HepG2 (cell line): Measurements from ENCODE around the gene CEP120. TPM values are rescaled to one million over a fixed set of nuclear protein-coding genes. Genes with fewer than 3 reads are reported as not detected.
"Not testable (repeated sequence)": the region's sequence is repeated elsewhere in the genome, so short reads cannot be mapped to it uniquely, and the experiment has no call there.

Experiments
- ATAC-seq: fragments of 200-7000 bp; cut with Tn5 transposase; 3 replicates; pipeline ENCODE4 v1.9.1; 2020; ENCODE audit warnings: mild to moderate bottlenecking, moderate library complexity
- BruUV-seq: library from RNA; stranded (reverse); fragments of 400-500 nt; replicated peaks from 2 replicates; lab custom pipeline; 2021; lab: Mats Ljungman, UMichigan
- CTCF ChIA-PET: fragments of 300-600 bp; formaldehyde crosslinking; extraction: SDS; loops from one replicate; lab custom pipeline; 2021; ENCODE audit warnings: low total read pairs, inconsistent platforms, low intra/inter-chr PET ratio; lab: Yijun Ruan, JAX
- POLR2A ChIA-PET: fragments of 350-600 bp; sonication (Branson Sonifier 250); formaldehyde crosslinking; loops from one replicate; lab custom pipeline; 2020; ENCODE audit warnings: antibody characterized with exemption, inconsistent platforms; lab: Yijun Ruan, JAX
- DNase-seq: peaks from one replicate; pipeline ENCODE4 v3.0.0-alpha.2; 2015; ENCODE audit warnings: low spot score
- FAIRE-seq: peaks from 3 replicates; lab custom pipeline; 2011; peaks lifted over from hg19 to GRCh38; lab: Jason Lieb, UNC
- H2AFZ ChIP-seq: one replicate; pipeline ENCODE4 v1.6.1; 2011; ENCODE audit warnings: low read length, inconsistent platforms
- H3K27ac ChIP-seq: fragments of 300-600 bp; 3 replicates; pipeline ENCODE4 v1.8.0; 2011; ENCODE audit warnings: mixed run types, mild to moderate bottlenecking, mixed read lengths, low read length, inconsistent platforms; ENCODE audit not compliant: insufficient read depth; ENCODE audit errors: extremely low read length
- H3K27me3 ChIP-seq, 2 experiments: fragments of 200-600 bp in 1 of 2; 2 replicates in 1 of 2; 3 replicates in 1 of 2; pipeline versions ENCODE4 v1.6.0 to v1.8.0; 2011; ENCODE audit warnings: low read length in 2 of 2, mild to moderate bottlenecking in 2 of 2, moderate library complexity in 2 of 2, inconsistent platforms in 1 of 2; ENCODE audit not compliant: insufficient read depth in 2 of 2, control insufficient read depth in 1 of 2
- H3K36me3 ChIP-seq, 2 experiments: fragments of 200-600 bp in 1 of 2; replicated peaks in 1 of 2; 2 replicates in 1 of 2; 3 replicates in 1 of 2; pipeline versions ENCODE4 v1.5.1 to v1.8.0; 2011; ENCODE audit warnings: low read length in 2 of 2, inconsistent platforms in 1 of 2; ENCODE audit not compliant: insufficient read depth in 2 of 2, control insufficient read depth in 1 of 2
- H3K4me1 ChIP-seq: 2 replicates; pipeline ENCODE4 v1.5.1; 2012; ENCODE audit warnings: low read length, inconsistent platforms; ENCODE audit not compliant: insufficient read depth
- H3K4me2 ChIP-seq: 2 replicates; pipeline ENCODE4 v1.6.0; 2011; ENCODE audit warnings: low read depth, low read length, inconsistent platforms
- H3K4me3 ChIP-seq, 3 experiments: fragments of 200-600 bp in 1 of 3; sonication (generic), shearing (Covaris generic) in 1 of 3; replicated peaks in 1 of 3; 2 replicates each; pipeline ENCODE4 v1.5.1; 2011 to 2016; ENCODE audit warnings: low read length in 3 of 3, inconsistent platforms in 2 of 3, low read depth in 2 of 3, mild to moderate bottlenecking in 2 of 3, control low read depth in 1 of 3, mixed read lengths in 1 of 3; ENCODE audit not compliant: insufficient read depth in 1 of 3
- H3K79me2 ChIP-seq: one replicate; pipeline ENCODE4 v1.6.1; 2011; ENCODE audit warnings: low read length, inconsistent platforms; ENCODE audit not compliant: insufficient read depth
- H3K9ac ChIP-seq: 2 replicates; pipeline ENCODE4 v1.6.0; 2011; ENCODE audit warnings: mild to moderate bottlenecking, low read depth, low read length, inconsistent platforms; ENCODE audit not compliant: insufficient read depth
- H3K9me3 ChIP-seq: 2 replicates; pipeline ENCODE4 v1.5.1; 2012; ENCODE audit warnings: mild to moderate bottlenecking, low read length
- H4K20me1 ChIP-seq: 2 replicates; pipeline ENCODE4 v1.6.0; 2011; ENCODE audit warnings: inconsistent platforms, mild to moderate bottlenecking, low read length, moderate library complexity; ENCODE audit not compliant: insufficient read depth
- MLXIP ChIP-seq: sonication (generic); formaldehyde crosslinking; IDR thresholded peaks from 2 replicates; pipeline ENCODE4 v1.9.0; 2021; ENCODE audit warnings: missing genetic modification reagents, borderline replicate concordance
- WIZ ChIP-seq: sonication (generic); formaldehyde crosslinking; IDR thresholded peaks from 2 replicates; pipeline ENCODE4 v1.5.1; 2020; ENCODE audit warnings: mild to moderate bottlenecking, missing genetic modification reagents
- ZNF232 ChIP-seq: sonication (generic); formaldehyde crosslinking; IDR thresholded peaks from 2 replicates; pipeline ENCODE4 v1.4.0; 2020; ENCODE audit warnings: missing genetic modification reagents, borderline replicate concordance
- ZNF260 ChIP-seq: sonication (generic); formaldehyde crosslinking; IDR thresholded peaks from 2 replicates; pipeline ENCODE4 v1.4.0; 2020; ENCODE audit warnings: missing genetic modification reagents, low read depth, mild to moderate bottlenecking, borderline replicate concordance
- ZNF382 ChIP-seq: sonication (generic); formaldehyde crosslinking; IDR thresholded peaks from 2 replicates; pipeline ENCODE4 v1.5.0; 2020; ENCODE audit warnings: missing genetic modification reagents, mild to moderate bottlenecking, borderline replicate concordance
- WGBS: methylation state at CpG from one replicate; pipeline ENCODE4 v1.1.6; 2017; ENCODE audit warnings: low lambda C conversion rate; 5-methylcytosine and 5-hydroxymethylcytosine counted together
- in situ Hi-C: cut with HindIII; loops from 2 replicates; pipeline ENCODE4 v1.10.0; 2017; ENCODE audit warnings: low pct_unique_long_range_greater_than_20kb; ENCODE audit not compliant: extremely low pct_ligation_motif_present
- intact Hi-C: fragments of 100-400 bp; cut with micrococcal nuclease; formaldehyde crosslinking; loops from one replicate; pipeline ENCODE4 v1.10.0; 2022; ENCODE audit not compliant: unreplicated experiment
- polyA plus RNA-seq, 8 experiments: library from polyadenylated mRNA; depleted of rRNA in 3 of 8; stranded (reverse) in 7 of 8; unstranded in 1 of 8; fragments of >200 nt; fragmentation: Illumina TruSeq in 4 of 8; extraction: Trizol in 4 of 8; gene quantifications; 2 replicates each; pipeline versions ENCODE4 v1.2.1 to v1.2.3, GENCODE V29; 2011 to 2016; ENCODE audit warnings: low read depth in 4 of 8, missing spikeins in 1 of 8, mixed read lengths in 1 of 8; ENCODE audit not compliant: insufficient read depth in 1 of 8
- total RNA-seq, 5 experiments: library from RNA; depleted of rRNA; stranded (reverse); fragments of >200 nt; fragmentation: Illumina TruSeq; extraction: Trizol; gene quantifications; 2 replicates each; pipeline ENCODE4 v1.2.3, GENCODE V29; 2016; ENCODE audit warnings: low read depth in 1 of 5

Gene CEP120
- total and polyA plus RNA-seq, 2 of the 13 experiments (the other 11 are each of a cell fraction or from before 2014, with no cell fraction given), result 8.0 to 14.7 TPM

- TF ChIP-seq ZNF260 (CRISPR knock-in tag) (no peak), ZNF382 (CRISPR knock-in tag) (no peak), WIZ (CRISPR knock-in tag) (no peak), ZNF232 (CRISPR knock-in tag) (no peak), MLXIP (no peak)
Measured at GRCh38 chr5:123412206-123412605, 11.0 kb downstream of the CEP120 start (continued).

GRCh38 chr5:123401999-123402398 lies 21.2 kb downstream of the CEP120 start:
- H4K20me1 ChIP-seq, in situ Hi-C loops, CTCF ChIA-PET, H3K4me2 ChIP-seq, intact Hi-C loops, POLR2A ChIA-PET, DNase-seq, H3K4me1 ChIP-seq, H3K9ac ChIP-seq, H3K27ac ChIP-seq, BruUV-seq, H3K4me3 ChIP-seq, H3K9me3 ChIP-seq, ATAC-seq, H3K79me2 ChIP-seq, FAIRE-seq, H3K27me3 ChIP-seq, H2AFZ ChIP-seq: not testable (repeated sequence)
- H3K36me3 ChIP-seq, result peaks cover 6 to 33% of the 10 kb centered on the region in 2 experiments; a peak in 4 of 5 replicates
- WGBS, result 97% methylated on average over 12 of the region's 12 CpGs
